GM18505 (cell line): ENCODE data around the gene PI3.

Source experiments
- ATAC-seq: cut with Tn5 transposase; IDR thresholded peaks from one replicate; pipeline ENCODE4 v1.9.1; 2021; ENCODE audit not compliant: unreplicated experiment
- POLR2A ChIP-seq: IDR thresholded peaks from 4 replicates; pipeline ENCODE4 v1.6.1; 2011; ENCODE audit warnings: borderline replicate concordance; ENCODE audit not compliant: insufficient read depth, insufficient read length; ENCODE audit errors: extremely low read depth

PI3 gene

DNA sequence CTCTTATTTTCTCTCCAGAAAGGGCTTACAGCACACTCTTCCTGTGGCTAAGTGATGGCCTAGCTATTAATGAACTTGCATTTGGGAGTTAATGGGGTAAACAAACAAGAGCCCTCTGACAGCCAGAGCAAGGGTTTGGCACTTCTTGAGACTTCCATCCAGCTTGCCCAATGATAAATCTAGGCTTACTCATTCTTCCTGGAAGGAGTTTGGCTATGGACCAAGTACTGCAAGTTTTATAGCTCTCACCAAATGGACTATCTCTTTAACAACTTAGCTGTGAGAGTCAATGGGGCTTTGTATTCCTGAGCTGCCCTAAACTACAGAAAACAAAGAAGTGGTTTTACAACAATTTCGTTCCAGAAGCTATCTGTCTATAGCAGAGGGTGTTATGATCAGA lies 16.7 kb upstream of the PI3 start:
- ATAC-seq, result no peak

DNA sequence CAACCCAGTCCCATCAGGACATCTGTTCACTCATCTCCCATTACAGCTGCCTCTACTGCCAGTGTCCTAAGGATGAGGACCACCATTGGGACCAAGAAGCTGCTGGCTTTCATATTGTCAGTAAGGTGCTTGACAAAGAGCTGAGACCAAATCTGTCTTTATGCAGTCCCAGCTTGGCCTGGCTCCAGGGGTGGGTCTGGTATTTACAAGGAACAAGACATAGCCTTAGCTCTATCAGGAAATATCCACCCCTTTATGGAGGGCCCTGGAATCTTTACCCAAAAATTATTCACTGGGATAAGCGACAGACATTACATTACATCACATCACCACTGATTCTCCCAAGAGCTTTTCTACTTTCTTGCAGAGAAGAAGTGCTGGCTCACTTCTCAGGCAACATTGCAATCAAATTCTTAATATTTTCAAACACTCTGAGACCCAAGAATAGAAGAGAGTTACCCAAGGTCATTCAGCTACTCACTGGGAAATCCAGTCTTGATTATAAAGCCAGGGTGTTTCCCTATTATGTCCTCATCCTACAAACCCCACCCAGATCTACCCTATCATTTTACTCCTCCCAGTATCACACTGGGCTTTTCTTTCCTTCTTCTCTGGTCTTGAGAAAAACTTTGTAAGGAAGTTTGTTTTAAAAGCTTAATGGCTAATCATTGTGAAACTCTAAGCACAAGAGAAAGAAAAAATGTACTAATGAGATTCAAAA lies 11.5 kb upstream of the PI3 start:
- ATAC-seq, result no peak
- no peak for TF ChIP-seq POLR2A

More for the DNA sequence above, 16.7 kb upstream of the PI3 start:
- TF ChIP-seq POLR2A, result no peak

DNA sequence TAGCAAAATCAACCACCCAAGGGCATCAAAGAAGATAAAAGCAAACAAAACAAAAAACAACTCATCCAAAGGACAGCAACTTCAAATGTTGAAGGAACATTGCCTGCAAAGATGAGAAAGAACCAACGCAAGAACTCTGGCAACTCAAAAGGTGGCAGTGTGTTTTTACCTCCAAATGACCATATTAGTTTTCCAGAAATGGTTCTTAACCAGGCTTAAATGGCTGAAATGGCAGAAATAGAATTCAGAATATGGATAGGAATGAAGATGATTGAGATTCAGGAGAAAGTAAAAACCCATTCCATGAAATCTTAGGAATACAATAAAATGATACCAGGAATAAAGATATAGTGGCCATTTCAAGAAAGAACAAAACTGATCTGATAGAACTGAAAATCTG lies 9.8 kb upstream of the PI3 start:
- no peak for ATAC-seq
- TF ChIP-seq POLR2A, result no peak

DNA sequence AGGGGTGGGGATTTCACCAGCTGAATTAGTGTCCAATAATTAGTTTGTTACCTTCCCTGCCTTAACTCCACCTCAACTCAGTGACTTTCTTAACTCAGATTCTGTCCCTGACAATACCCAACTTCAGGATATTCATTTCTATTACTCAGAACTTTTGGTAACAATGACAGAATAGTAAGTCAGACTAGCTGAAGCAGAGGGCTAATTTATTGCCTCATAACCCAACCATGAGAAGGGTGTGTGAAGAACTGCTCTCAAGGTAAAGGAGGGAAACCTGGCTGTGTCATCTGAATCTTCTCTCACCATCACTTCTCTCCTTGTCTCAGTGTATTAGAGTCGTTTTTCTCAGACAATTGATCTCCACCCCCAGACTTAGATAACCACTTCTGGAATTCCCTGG lies 1.2 kb upstream of the PI3 start:
- ATAC-seq, result no peak
- no peak for TF ChIP-seq POLR2A

DNA sequence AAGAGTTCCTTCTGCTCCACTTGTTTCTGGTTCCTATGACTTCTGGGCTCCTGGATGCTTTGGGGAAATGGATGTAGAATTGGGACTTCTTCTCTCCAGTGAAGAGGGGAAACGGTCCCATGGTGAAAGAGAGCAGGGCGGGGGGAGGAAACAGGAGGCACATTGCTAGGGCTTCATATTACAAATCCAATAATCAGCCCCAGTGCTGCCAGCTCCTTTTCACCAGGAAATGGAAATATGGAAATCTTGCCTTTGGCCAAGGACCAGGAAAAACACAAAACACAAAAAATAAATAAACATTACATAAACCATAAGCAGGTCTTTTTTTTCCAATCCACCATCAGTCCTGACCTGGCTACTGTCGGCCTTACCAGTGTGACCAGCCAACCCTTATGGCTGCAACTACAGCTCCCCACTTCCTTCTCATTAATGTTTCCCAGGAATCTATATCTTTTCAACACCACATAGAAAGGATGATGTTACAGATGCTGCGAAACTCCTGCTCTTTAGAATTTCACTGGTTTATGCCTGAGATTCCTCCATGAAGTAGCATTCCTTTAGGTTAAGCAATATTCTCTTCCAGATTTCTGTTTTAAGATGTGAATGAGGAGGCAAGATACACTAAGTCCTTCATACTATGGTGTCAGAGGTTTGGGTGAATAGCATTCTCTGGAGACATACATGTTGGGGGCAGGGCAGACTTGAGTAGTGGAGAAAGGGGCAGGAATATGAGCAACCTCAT lies 2.0 kb downstream of the PI3 start:
- TF ChIP-seq POLR2A, result no peak
- ATAC-seq, result no peak

DNA sequence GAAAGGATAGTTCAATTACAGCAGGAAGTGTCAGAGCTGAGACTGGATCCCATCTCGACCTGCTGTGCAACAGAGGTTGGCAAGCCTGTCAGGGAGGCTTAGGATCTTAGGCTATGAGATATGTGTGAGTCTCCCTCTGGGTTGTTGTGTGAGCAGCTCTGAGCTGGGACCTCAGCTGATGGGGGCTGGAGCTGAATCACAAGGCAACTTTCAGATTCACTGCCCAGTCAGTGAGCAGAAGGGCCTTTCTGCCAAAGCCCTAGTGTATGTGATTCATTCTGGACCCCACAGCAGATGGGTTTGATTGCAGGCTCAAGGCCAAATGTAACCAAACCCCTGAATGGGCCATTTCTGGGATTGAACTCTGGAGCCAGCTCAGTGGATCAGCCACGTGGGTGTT lies 4.5 kb downstream of the PI3 start:
- no peak for ATAC-seq
- TF ChIP-seq POLR2A, result no peak

DNA sequence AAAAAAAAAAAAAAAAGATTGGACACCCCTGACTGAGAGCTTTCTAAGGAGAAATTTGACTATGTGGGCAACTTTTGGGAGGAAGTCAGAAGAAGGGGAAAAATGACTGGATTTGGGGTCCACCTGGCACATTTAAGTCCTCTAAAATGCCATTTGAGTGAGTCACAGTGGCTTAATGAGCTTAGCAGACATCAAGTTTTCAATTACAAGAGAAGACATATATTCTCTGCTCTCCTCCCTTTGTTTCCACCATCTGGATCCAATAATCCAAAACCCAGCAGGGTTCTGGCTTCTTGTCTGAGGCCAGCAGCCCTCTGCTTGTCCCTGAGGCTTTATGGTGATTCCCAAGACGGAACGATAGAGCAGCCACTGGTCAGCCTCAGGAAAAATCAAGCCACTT lies 6.9 kb downstream of the PI3 start:
- ATAC-seq, result no peak
- TF ChIP-seq POLR2A, result no peak

DNA sequence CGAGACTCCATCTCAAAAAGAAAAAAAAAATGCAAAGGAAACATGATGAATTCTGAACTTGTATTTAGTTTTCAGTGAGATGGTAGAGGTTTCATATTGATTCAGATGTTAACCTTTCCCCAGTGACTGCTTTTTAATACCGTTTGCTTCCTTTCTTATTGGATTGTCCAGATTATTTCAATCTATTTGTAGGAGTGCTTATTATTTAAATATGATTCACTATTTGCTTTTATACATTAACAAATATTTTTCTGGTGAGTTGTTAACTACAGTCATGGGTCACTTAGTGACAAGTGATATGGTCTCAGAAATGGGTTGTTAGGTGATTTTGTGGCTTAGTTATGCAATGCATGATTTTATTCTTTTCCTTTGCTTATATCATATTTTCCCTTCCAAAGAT lies 8.4 kb downstream of the PI3 start:
- TF ChIP-seq POLR2A, result no peak
- no peak for ATAC-seq

DNA sequence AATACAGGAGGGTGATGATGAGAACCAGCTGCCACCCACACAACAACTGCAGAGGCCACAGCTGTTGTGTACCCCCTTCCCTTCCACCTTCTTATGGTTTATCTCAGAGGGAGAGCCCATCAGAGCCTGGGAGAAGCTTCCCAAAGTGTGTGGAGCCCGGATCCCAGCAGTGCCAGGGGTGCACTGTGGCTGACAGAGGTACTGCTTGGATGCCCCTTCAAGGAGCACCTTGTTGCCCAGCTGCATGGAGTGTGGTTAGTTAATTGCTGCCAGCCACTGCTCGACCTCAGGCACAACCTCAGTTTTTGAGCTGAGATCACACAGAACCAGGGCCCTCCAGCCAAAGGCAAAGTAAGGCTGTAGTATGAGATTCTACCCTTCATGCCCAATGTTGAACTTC lies 13.0 kb downstream of the PI3 start:
- ATAC-seq, result no peak
- no peak for TF ChIP-seq POLR2A

DNA sequence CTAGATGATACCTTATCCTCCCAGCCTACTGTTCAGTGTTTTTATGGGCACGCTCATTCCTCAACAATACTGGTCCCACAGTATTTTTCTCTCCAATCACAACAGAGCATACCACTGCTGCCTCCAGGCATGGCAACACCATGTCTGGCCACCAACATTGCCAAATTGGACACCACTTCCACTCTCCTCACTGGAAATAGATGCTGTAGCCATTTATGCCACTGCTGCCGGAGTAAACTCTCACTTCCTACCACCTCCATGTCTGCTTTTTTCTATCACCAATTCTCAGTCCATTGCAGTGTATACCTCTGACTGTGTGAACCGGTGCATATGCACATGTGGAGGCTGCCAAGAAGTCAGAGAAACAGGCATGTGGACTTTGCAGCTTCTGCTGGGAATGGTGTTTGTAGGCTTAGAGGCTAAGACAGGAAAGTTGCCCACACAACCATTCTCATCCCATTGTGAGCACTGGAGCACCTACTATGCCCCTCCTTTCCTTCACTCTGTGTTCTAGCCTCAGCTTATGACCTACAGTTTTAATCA lies 14.4 kb downstream of the PI3 start:
- TF ChIP-seq POLR2A, result no peak
- ATAC-seq, result no peak

DNA sequence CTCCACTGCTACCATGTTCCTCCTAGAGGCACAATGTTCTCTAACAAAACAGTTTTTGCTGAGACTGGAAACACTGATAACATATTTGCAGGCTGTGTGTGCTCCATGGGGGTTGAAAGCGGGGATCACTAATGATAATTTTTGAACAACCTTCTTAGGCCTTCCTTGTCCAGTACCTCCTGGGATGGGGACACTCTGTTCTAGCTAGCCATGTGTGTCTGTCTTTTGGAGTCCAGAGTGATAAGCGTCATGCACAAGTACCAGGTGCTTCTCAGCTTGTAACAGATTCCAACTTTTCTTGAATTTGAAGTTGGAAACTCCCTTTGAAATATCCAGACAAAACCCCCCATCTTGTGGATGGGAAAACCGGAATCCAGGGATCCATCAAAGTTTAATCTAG lies 15.2 kb downstream of the PI3 start:
- TF ChIP-seq POLR2A, result no peak
- ATAC-seq, result no peak

DNA sequence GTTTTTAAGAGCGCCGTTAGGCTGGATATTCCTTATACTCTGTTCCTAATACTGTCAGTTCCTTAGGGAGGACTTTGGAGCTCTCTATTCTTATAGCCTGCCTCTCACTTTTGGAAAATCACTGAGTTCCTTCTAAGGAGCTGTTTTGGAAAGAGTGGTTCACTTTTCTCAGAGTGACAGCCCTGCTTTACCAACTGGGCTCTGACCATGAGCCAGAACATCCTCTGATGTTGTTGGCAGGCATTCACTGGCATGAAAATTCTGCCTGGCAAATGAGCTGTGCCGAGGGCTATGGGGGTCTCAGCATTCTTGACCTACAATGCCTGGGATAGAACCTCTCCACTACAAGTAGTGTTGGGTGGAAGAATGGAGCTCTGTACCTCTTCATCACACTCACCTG lies 17.2 kb downstream of the PI3 start:
- TF ChIP-seq POLR2A, result no peak
- ATAC-seq, result no peak

DNA sequence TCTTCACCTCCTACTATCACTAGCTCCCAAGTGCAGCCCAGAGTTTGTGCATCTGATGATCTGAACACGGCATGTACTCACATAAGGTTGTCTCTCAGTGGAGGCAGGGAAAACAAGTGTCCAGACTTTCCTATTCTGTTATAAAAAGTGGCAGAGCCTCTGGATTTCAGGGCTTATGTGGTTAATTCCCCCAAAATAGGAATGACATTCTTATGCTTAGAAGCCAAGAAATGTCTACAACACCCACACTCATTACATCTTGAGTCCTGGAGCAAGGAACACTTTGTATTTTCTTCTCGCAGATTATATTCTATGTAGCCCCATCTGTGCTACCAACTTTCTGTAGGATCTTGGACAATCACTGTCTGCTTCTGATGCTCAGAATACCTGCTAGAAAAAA lies 18.6 kb downstream of the PI3 start:
- no peak for TF ChIP-seq POLR2A
- no peak for ATAC-seq

DNA sequence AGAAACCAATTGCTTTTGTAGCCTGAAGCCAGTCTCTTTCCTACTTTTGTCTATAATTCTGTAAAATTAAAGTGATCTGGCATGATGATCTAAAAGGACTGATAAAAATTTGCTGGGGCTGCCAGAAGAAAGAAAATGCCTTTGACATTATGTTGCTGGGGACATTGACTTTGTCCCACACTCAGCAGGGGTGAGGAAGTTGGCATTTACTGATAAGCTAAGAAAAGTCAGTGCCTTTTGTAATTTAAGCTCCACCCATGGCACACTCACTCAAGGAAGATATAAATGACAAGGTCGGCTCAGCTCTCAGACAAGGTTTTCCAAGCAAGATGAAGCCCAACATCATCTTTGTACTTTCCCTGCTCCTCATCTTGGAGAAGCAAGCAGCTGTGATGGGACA lies 32.0 kb downstream of the PI3 start, which contains the start of gene SEMG1:
Gene SEMG1, plus strand, starts transcription at position 309 of the 400 bp plus-strand sequence. Its CDS starts 21 bp downstream, at position 330.
- no peak for TF ChIP-seq POLR2A
- no peak for ATAC-seq

DNA sequence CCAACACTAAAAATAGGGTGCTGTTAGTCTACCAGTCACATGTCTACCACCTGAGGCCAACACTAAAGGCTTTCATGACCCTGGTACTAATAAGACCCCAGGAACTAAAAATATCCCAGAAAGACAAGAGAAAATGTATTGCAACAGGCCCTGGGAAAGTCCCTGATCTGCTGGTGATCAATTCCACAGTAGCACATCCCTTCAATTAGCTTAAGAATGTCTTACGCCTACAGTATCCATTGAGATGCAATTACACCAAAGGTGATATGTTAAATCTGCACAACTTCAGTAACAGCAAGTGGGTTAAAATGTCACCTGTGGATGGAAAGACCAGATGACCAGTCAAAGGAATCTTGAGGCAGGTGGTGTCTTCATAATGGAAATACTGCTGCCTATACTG lies 35.2 kb downstream of the PI3 start:
- no peak for TF ChIP-seq POLR2A

More for the DNA sequence above, 35.2 kb downstream of the PI3 start:
- no peak for ATAC-seq
